Activated CD4-positive, CD25-positive, alpha-beta regulatory T cell treated with anti-CD3 and anti-CD28 coated beads, Interleukin-2, amount 50 U/mL, for 72 hours (primary cell): Measurements from ENCODE around the gene IFNA7.
"Not testable (repeated sequence)": the region's sequence is repeated elsewhere in the genome, so short reads cannot be mapped to it uniquely, and the experiment has no call there.

ENCODE experiments used
- DNase-seq: peaks from one replicate; pipeline ENCODE4 v3.0.0; 2021

The IFNA7 gene

GRCh38 chr9:21174671-21175070, 27.3 kb downstream of the IFNA7 start:
- no peak for DNase-seq

DNA sequence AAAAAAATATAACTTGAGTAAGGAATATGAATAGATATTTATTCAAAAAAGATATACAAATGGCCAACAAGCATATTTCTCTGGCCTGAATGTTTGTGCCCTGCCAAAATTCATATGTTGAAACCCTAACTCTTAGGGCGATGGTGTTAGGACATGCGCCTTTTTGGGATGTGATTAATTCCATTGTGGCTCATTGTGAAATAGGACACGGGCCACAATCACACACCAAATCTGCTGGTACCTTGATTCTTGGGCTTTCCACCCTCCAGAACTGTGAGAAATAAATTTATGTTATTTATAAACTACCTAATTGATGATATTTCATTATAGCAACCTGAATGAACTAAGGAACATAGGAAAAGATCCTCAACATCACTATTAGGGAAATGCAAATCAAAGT, 29.8 kb downstream of the IFNA7 start:
- no peak for DNase-seq

DNA sequence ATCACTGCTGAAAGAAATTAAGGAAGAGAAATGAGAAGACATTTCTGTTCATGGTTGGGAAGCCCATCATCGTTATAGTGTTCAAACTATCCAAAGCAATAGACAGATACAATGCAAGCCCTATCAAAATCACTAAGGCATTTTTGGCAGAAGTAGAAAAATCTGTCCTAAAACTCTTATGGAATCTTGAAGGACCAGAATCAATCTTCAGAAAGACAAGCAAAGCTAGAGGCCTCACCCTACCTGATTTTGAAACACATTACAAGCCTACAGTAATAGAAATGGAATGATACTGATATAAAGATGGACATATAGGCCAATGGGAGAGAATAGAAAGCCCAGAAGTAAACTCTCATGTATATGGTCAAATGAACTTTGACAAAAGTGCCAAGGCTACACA, 30.7 kb downstream of the IFNA7 start:
- no peak for DNase-seq

GRCh38 chr9:21166560-21166959, 35.4 kb downstream of the IFNA7 start, which contains the start of gene IFNA21:
TSS of gene IFNA21 (minus strand) at chr9:21166660. CDS start at chr9:21166612, 48 bp downstream.
- not testable (repeated sequence) for DNase-seq

DNA sequence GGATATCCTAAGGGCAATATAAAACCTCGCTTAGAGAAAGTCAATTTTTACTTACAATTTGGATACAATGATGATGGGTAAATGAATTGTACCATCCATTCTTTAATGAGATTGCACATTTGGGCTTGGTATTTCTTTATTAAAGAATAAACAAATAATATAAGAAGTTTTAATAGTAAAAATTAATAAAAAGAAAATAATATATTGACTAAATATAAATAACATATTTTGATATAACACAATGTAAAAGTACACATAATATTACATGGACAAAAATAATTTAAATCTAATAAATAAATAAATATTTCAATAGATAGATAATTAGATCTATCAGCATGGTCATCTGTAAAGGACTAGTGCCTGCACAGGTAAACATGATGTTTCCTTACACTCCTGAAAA, 36.5 kb downstream of the IFNA7 start:
- DNase-seq: no peak

DNA sequence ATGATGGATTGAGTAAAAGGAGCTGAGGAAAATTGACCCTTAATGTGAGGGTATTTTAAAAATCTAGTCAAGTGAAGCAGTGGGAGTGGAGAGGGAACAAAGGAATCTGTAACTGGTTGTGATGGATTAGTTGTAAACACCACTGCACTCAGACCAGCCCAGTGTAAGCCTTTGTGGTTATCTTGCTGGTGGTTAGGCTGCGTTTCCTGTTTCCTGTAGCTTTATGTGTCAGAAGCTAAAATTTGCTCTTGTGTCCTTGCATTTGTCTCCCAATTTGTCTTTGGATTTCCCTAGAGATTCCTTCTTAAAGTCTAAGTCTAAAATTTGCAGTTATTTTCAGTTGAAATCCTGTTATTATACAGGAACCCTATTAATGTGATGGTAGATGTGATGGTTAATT, 41.8 kb downstream of the IFNA7 start:
- no peak for DNase-seq

DNA sequence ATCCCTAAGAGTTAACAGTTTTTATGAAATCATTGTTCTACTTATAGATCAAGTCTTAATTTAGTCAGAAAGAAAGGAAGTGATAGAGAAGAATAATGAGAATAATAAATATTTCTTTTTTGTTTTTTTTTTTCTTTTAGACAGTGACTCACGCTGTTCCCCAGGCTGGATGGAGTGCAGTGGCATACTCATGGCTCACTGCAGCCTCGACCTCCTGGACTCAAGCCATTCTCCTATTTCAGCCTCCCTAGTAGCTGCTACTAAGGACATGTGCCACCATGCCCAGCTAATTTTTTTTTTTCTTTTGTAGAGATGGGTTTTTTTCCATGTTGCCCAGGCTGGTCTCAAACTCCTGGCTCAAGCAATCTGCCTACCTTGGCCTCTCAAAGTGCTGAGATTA, 46.5 kb downstream of the IFNA7 start:
- no peak for DNase-seq

- DNase-seq: no peak
Measured at GRCh38 chr9:21154018-21154608, 47.9 kb downstream of the IFNA7 start.

- DNase-seq: no peak
Measured at GRCh38 chr9:21153336-21154017, 48.5 kb downstream of the IFNA7 start.
